ENCODE measurements around the gene DBP. TPM values are rescaled to one million over a fixed set of nuclear protein-coding genes. Genes with fewer than 3 reads are reported as not detected.
A peak's percentile ranks its signal among the peaks of the same experiment; 100 is the strongest.
"Not testable (repeated sequence)": the region's sequence is repeated elsewhere in the genome, so short reads cannot be mapped to it uniquely, and the experiment has no call there.

Gene DBP
- total RNA-seq, 1 experiment from 2014 or later: 11.1 TPM

GRCh38 chr19:48668332-48668731, 31.2 kb upstream of the DBP start:
- DNase-seq (ENCODE audit: low read depth): no peak

- DNase-seq (ENCODE audit: low read depth): no peak
Observed at GRCh38 chr19:48665786-48666185, 28.6 kb upstream of the DBP start.

- no peak for DNase-seq (ENCODE audit: low read depth)
Observed at GRCh38 chr19:48664476-48664875, 27.3 kb upstream of the DBP start.

- no peak for DNase-seq (ENCODE audit: low read depth)
Observed at GRCh38 chr19:48663667-48664066, 26.5 kb upstream of the DBP start.

DNA sequence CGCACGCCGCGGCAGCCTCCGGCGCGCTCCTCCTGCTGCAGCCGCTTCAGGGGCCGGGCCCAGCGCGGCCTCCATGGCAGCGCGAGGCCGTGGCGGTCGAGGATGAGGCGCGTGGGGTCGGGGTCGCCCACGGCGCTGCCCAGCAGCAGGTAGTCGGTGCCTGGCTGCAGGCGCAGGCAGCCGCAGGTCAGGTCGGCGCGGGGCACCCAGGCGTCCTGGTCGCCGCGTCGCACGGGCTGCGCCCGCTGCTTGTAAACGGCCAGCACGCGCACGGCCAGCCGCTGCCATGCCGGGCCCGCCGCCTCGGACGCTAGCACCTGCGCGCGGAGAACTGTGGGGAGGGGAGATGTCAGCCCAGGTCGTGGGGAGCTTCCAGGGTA, 24.5 kb upstream of the DBP start:
- no peak for DNase-seq (ENCODE audit: low read depth)

GRCh38 chr19:48660852-48661710, 23.9 kb upstream of the DBP start:
- DNase-seq (ENCODE audit: low read depth): peak; percentile 85

DNA sequence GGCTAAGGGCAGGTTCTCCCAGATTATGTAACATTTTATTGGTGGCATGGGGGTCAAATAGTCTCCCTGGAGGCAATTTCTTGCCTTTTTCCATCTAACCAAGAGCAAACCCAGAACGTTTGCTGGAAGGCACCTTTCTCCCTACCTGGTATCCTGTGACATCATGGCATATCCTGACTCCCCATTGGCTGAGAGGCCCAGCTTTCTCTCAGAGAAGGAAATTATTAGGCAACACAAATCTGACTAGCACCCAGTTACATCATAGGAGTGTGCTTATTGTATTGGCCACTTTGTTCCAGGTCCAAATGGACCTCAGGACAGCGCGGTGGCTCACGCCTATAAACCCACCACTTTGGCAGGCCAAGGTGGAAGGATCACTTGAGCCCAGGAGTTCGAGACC, 22.6 kb upstream of the DBP start:
- no peak for DNase-seq (ENCODE audit: low read depth)

- no peak for DNase-seq (ENCODE audit: low read depth)
Observed at GRCh38 chr19:48658483-48658882, 21.3 kb upstream of the DBP start.

- DNase-seq (ENCODE audit: low read depth): not testable (repeated sequence)
Observed at GRCh38 chr19:48657828-48658227, 20.6 kb upstream of the DBP start.

DNA sequence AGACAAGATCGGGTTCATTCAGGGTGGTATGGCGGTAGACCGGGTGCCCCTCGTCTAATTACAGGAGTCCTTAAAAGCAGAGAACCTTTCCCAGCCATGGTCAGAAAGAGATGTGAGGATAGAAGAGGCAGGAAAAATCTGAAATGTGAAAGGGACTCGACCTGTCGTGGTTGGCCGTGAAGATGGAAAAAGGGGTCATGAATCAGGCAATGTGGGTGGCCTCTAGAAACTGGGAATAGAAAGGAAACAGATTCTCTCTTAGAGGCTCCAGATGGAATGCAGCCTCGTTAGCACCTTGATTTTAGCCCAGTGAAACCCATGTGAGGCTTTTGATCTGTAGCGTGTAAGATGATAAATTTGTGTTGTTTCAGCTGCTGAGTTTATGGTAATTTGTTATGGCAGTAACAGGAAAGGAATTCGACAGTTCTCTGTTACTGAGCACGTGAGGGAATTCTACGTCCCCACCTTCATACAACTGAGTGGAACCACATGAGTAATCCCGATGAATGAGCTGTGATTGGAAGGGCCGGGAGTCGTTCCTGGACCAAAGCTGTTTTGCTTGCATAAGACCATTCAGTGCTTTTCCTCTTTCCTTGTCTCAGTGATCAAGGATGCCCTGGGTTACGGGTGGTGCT, 19.8 kb upstream of the DBP start:
- peak; percentile 75 for DNase-seq (ENCODE audit: low read depth)

DNA sequence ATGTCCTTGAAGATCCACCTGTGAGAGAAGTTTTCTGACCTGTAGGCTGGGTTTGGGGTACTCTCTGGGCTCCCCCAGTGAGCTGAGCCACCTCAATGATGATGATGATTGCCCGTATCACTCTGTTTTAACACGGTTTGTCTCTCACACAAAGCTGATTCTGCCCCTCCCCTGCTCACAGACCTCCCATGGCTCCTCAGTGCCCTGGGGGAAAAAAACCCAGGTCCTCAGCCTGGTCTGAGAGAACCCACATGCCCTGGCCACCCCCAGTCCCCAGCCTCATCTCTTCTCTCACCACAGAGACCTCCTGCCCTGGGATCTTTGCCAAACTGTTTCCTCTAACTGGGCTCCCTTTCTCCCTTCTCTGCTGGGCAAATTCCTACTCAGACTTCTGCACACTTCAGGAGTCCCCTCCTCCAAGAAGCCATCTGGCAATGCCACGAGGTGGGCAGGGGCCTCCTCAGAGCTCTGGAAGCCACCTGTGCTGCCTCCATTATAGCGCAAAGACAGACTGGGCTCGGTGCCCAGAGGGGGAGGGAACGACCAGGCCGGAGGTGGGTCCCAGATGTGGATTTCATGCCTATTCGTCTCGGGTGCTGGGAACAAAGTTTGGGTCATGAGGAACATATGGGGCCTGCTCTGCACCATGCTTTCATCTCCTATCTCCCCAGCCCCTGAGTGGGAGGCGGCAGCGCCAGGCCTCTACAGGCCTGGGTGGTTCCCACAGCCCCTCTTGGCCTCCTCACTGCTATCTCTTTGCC, 17.3 kb upstream of the DBP start:
- no peak for DNase-seq (ENCODE audit: low read depth)

- no peak for DNase-seq (ENCODE audit: low read depth)
Observed at GRCh38 chr19:48651683-48652048, 14.5 kb upstream of the DBP start.

- DNase-seq (ENCODE audit: low read depth): no peak
Observed at GRCh38 chr19:48650974-48651682, 13.9 kb upstream of the DBP start.

DNA sequence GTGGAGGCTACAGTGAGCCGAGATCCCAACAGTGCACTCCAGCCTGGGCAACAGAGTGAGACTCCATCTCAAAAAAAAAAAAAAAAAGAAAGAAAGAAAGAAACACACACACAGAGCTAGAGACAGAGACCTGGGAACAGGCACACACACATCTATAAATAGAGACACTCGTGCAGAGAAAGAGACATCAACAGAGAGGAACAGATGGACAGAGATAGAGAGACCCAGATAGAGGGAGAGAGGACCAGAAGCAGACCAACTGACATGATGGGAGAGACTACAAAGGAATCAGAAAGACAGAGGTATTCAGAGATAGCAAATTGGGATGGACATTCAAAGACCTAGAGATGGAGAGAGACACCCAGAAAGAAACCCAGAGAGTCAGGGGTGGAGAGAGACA, 11.0 kb upstream of the DBP start:
- DNase-seq (ENCODE audit: low read depth): no peak

GRCh38 chr19:48646722-48647216, 9.6 kb upstream of the DBP start:
- DNase-seq (ENCODE audit: low read depth): no peak

DNA sequence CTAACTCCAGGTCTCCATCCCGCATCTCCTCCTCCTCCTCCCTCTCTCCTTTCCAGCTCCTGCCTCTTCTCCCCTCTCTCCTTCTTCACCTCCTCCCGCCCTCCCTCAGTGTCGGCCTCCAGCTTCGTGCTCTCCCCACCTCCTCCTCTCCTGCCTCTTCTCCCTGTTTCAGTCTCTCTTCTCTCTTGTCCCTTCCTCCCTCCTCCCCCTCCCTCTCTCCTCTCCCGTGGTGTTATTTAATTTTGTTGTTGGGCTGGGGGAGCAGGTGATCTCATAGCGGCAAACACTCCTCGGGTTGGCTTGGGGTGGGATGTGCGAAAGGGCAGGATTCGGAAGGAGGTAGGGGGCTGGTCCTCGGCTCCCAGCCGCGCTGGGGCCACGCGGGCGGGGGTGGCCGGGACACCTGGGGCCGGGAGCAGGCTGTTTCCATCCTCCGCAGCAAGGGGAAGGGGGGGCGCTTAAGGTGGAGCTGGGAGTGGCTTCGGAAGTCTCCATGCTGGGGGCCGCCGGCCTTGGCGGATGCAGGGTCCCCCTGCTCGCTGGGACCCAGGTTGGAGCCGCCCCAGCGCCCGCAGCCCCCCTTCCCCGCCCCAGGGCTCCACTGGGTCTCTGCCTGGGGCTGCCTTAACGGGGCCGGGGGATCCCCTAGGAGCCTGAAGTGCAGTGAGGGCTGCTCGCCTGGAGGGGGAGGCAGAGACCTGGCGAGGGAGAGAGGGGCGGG, 9.0 kb upstream of the DBP start, which contains the start of gene CA11:
Gene CA11, minus strand, starts transcription at position 187 of the 721 bp plus-strand sequence. CDS start 555 bp downstream, outside the sequence.
- DNase-seq (ENCODE audit: low read depth): peak; percentile 65

GRCh38 chr19:48645620-48646000, 8.4 kb upstream of the DBP start:
- DNase-seq (ENCODE audit: low read depth): no peak

GRCh38 chr19:48644839-48645619, 7.8 kb upstream of the DBP start:
- peak; percentile 69 for DNase-seq (ENCODE audit: low read depth)

- DNase-seq (ENCODE audit: low read depth): no peak
Observed at GRCh38 chr19:48644355-48644754, 7.2 kb upstream of the DBP start.

- DNase-seq (ENCODE audit: low read depth): no peak
Observed at GRCh38 chr19:48642862-48643261, 5.7 kb upstream of the DBP start.
